Left hindlimb (tissue), 1 donor: Measurements from ENCODE around the gene SLC8A2.
"Not testable (repeated sequence)": the region's sequence is repeated elsewhere in the genome, so short reads cannot be mapped to it uniquely, and the experiment has no call there.

Experiments
- DNase-seq: peaks from one replicate; pipeline ENCODE4 v3.0.0-alpha.2; 2018

Gene SLC8A2

DNA sequence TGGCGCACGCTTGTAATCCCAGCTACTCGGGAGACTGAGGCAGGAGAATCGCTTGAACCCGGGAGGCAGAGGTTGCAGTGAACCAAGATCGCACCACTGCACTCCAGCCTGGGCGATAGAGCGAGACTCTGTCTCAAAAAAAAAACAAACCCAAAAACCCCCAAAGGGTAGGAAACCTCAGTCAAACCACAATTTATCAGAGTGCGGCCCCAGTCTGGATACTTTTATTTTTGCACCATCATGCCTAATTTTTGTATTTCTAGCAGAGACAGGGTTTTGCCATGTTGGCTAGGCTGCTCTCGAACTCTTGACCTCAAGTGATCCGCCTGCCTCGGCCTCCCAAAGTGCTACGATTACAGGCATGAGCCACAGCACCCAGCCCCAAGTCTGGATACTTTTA is 14.5 kb upstream of the SLC8A2 start:
- not testable (repeated sequence) for DNase-seq

- no peak for DNase-seq
Measured at GRCh38 chr19:47485210-47485609, 13.5 kb upstream of the SLC8A2 start.

- peak; percentile 93 for DNase-seq
Measured at GRCh38 chr19:47483800-47484690, 12.4 kb upstream of the SLC8A2 start, which contains the start of gene KPTN. Gene KPTN, minus strand, starts transcription at chr19:47484219. Its CDS starts 59 bp downstream, at chr19:47484160.

GRCh38 chr19:47483200-47483599 is 11.5 kb upstream of the SLC8A2 start:
- DNase-seq: no peak

- no peak for DNase-seq
Measured at GRCh38 chr19:47481460-47482052, 9.9 kb upstream of the SLC8A2 start.

DNA sequence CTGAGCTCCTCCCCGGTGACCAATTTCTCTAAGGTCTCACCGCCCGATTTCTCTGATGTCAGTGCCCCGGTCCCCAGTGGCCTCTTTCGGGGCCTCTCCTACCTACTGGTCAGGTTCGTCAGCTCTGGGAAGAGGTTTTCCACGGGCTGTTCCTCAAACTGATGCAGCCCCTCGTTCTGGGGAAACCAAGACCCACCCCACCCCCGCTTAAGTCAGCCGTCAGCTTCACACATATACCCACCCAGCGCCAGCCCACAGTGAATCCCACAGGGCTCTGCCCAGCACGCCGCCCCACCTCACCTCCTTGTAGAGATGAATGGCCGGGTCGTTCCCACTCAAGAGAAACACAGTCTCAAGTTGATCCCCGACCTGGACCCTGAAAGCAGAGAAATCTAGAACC is 9.0 kb upstream of the SLC8A2 start:
- DNase-seq: no peak

DNA sequence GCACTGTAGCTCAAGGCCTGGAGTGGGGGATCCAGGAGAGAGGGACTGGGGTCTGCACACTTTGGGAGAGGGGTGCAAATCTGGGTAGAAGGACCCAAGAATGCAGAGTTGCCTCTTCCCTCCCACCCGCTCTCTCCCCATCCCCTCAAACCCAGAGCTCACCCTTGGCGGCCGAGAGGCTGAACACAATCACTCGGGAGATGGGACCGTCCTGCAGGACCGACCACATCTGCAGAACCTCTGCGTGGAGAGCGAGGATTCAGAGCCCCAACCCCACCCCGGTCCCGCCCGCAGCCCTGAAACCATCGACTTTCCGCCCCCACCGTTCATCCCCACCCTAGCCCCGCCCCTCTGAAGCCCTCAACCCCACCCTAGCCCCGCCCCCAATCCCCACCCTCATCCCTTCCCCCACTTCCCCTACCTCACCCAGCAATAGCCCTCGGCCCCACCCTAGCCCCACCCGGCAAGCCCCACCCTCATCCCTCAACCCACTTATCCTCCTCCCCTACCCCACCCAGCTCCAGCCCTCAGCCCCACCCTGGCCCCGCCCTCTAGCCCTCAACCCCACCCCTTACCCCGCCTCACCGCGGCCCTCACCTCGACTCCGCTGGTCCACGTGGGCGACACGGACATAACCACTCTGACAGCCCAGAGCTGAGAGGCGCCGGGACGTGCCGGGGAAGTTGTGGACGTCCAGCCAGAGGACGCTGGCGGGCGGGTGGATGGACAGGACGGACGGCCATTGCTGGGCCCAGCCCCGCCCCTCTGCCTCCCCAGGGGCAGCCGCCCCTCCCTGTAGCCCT is 8.2 kb upstream of the SLC8A2 start:
- no peak for DNase-seq

- DNase-seq: no peak
Measured at GRCh38 chr19:47476438-47476972, 4.8 kb upstream of the SLC8A2 start.

- no peak for DNase-seq
Measured at GRCh38 chr19:47475465-47475864, 3.8 kb upstream of the SLC8A2 start.

GRCh38 chr19:47473336-47473735 is 1.6 kb upstream of the SLC8A2 start:
- no peak for DNase-seq

DNA sequence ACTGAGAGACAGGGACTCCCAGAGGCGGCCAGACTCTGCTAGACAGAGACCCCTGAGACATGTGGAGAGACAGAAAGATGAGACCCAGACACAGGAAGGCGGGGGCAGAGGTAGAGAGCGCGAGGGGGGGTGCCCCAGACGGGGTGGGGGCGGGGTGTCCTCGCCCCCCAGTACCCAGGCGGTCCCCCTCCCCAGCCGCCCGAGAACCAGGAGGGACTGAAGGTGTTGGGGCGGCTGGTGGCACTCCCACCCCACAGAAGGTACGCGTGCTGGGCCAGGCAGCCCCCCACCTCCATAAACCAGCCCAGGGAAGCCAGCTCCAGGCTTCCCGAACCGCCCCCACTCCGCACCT is 336 bp downstream of the SLC8A2 start:
- no peak for DNase-seq

DNA sequence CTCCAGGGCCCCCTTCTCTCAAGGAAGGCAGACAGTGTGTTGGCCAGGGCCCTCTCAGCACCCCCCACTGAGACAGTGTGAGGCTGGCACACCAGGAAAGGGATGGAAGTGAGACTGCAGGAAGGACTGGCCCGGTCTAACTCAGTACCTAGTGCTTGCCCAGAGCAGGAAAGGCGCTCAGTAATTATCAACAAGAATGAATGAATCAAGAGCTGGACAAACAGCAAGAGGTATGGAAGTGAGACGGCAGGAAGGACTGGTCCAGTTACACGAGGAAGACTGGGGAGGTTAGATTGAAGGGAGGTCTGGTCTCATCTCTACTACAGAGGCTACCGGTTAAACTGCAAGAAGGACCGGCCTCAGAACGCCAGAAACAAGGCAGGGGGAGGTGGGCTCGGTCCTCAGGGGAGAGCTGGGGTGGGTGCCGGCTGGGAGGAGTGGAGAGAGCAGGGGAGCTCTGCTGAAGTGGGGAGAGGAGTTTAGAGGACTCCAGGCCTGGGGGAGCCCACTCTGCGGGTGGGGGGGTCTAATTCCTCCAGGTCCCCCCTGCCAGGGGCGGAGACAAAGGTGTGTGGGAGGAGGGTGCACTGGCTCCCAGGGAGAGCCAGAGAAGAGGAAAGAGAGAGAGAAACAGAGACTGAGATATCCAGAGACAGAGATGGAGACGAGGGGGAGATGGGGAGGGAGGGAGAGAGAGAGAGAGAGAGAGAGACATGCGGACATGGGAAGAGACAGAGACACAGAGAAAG is 1.1 kb downstream of the SLC8A2 start:
- no peak for DNase-seq

DNA sequence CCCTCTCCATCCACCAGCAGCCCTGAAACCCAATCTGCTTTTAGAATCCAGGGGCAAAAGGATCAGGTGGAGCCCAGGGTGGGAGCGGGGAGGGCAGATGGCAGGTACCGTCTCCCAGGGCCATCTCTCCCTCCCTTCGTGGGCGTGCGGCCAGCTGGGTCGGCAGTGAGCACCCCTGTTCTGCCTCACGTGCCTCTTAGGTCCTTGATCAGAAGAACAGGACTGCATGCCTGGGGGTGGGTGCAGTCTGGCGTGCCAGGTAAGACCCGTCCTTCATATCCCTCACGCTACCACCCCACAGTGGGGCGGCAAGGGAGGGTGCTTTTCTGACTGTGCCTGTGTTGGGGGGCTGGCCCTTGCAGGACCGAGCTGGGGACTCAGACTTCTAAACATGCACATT is 2.0 kb downstream of the SLC8A2 start:
- DNase-seq: no peak

DNA sequence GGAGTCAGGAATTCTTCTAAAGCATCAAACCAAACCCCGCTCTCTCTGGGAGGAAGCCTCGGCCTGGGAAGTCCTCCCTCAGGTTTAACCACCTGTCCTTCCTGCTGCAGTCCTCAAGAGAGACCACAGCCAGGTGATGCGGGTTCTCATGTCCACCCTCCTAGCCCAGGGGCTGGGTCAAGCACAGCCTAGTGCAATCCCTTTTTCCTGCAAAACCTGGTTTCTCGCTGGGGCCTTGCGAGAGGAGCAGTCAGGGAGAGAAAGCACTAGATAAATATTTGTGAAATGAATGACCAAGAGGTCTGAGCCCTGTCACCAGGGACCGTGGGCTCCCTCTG is 2.4 kb downstream of the SLC8A2 start:
- DNase-seq: no peak

GRCh38 chr19:47467914-47468313 is 3.8 kb downstream of the SLC8A2 start:
- DNase-seq: no peak

DNA sequence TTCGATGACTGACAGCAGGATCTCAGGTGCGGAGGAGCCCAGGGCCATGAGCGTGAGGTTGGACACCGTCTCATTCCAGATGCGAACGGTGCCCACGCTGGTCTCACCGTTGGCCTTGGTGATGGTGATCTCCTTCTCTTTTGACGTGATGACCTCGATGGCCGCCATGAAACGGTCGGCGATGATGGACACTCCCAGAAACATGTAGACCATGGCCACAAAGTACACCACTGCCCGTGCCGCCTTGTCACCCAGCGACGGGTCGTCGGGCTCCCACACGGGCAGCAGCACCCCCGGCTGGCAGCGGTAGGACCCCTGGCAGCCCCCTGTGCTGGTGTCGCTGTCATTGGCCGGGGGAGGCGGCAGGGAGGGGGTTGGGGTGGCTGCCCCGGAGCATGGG is 5.7 kb downstream of the SLC8A2 start:
- no peak for DNase-seq

DNA sequence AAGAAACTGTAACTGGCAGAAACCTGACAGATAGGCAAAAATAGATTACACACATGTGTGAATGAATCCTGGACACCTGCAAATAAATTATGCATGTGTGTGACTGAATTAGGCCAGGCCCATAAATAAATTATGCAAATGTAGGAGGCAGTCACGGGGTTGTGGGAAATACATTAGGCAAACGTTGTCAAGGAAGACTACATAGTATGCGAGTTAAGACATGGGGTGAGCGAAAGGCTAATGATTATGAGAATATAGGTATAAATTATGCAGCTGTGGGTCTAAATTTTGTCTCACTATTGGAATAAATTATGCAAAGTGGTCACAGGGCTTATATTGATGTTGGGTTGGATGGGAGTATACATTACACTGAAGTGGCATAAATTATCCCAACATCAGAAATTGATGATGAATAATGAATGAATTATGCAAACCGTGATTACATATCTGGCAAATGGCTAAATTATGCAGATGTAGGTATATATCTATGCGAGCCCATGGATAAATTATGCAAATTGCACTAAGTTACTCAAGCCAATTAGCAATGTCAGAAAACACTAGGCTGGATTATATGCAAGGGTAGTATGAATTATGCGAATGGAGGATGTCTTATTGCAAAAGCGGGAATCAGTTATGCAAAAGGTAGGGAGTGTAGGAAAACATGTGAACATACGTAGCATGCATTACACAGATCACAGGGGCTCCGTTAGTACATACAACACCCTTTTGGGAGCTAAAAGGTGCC is 6.8 kb downstream of the SLC8A2 start:
- DNase-seq: no peak

DNA sequence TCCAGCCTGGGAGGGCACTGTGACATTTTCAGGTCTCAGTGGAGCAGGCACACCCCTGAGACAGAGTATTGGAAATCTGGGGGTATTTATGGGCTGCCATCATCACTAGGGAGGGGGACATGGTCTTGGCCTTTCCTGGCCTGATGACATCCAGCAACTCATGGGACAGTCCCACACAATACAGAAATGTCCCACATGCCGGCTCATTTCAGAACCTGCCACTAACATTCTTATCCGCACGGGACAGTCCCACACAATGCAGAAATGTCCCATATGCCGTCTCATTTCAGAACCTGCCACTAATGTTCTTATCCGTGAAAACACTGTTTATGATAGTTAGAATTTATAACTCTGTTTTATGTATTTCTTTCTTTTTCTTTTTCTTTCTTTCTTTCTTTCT is 9.8 kb downstream of the SLC8A2 start:
- no peak for DNase-seq

GRCh38 chr19:47459477-47459876 is 12.2 kb downstream of the SLC8A2 start:
- DNase-seq: no peak

DNA sequence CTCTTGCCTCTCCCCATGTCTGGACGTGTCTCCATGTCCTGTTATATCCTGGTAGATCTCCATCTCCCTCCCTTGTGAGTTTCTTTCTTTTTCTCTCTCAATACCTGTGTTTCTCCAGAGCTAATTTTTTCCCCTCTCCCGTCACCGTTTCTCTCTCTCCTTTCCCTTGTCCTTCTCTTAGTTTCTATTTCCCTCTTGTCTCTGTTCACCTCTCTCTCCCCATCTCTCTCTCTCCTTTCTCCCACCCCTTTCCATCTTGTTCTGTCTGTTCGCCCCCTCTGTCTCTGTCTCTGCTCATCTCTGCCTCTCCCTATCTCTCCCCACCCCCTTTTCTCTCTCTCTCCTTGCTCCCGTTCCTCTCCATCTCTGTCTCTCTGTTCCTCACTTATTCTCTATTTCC is 13.0 kb downstream of the SLC8A2 start:
- DNase-seq: no peak

- no peak for DNase-seq
Measured at GRCh38 chr19:47456721-47457474, 14.8 kb downstream of the SLC8A2 start.
